Neutrophil (primary cell): ENCODE data around the gene FADS2.

Experiments used
- H3K27ac ChIP-seq: fragments of 200-600 bp; sonication (generic); 2 replicates; pipeline ENCODE4 v1.5.1; 2016; ENCODE audit warnings: mild to moderate bottlenecking, moderate library complexity
- H3K27me3 ChIP-seq: fragments of 200-600 bp; sonication (generic); 2 replicates; pipeline ENCODE4 v1.6.0; 2016; ENCODE audit warnings: mild to moderate bottlenecking
- H3K36me3 ChIP-seq: fragments of 200-600 bp; sonication (generic); 2 replicates; pipeline ENCODE4 v1.5.1; 2017
- H3K4me1 ChIP-seq, 2 experiments: fragments of 200-600 bp in 1 of 2; sonication (generic) in 1 of 2; 1 replicate in 1 of 2; 2 replicates in 1 of 2; pipeline versions ENCODE4 v1.5.1 to v1.6.1; 2013 to 2016; ENCODE audit warnings: low read depth in 1 of 2, low read length in 1 of 2, mild to moderate bottlenecking in 1 of 2, moderate library complexity in 1 of 2; ENCODE audit not compliant: control insufficient read depth in 1 of 2, insufficient read depth in 1 of 2
- H3K4me3 ChIP-seq, 2 experiments: fragments of 200-600 bp in 1 of 2; sonication (generic) in 1 of 2; 1 replicate in 1 of 2; 2 replicates in 1 of 2; pipeline ENCODE4 v1.5.1; 2013 to 2016; ENCODE audit warnings: low read depth in 1 of 2, low read length in 1 of 2, mild to moderate bottlenecking in 1 of 2, moderate library complexity in 1 of 2
- H3K9me3 ChIP-seq: fragments of 200-600 bp; sonication (generic); 2 replicates; pipeline ENCODE4 v1.5.1; 2016
- TF ChIP-seq, protein P1 (sequence below): fragments of 200-600 bp; sonication (generic); IDR thresholded peaks from 2 replicates; pipeline ENCODE4 v1.5.1; 2016; ENCODE audit warnings: antibody characterized with exemption

The FADS2 gene

DNA sequence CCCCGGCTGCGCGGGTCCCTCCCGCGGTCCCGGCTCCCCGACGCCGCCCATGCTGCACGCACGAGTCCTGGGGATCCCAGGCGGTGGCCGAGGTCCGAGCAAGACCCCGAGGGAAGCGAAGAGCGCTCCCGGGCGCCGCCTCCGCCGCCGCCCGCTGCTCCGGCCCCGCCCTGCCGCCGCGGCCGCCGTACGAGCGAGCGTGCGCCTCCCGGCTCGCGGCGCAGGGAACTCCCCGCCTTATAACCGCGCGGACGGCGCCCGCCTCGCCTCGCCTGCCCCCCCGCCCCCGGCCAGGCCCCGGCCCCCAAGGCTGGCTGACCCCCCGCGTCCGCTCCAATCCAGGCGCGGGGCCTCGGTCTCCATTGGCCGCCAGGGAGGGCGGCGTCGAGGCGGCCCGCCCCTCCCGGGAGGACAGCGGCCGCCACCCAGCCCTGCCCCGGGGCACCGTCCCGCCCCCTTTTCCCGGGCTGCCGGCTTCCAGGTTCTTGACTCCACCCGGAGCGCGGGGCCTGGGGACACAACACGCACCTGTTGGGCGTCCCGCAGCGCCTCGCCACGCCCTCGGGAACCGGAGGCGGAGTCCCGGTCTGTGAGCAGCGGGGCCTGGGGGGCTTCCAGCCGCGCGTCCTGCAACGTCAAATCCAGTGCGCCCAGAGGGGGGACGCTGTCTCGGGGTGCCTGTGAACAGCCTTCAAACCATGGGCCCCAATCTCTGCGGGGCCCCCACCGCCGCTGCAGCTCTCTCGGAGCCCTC is 63.4 kb downstream of the FADS2 start, which contains the start of gene FADS3:
TSS of gene FADS3 (minus strand) at position 215 of the 754 bp plus-strand sequence. CDS start at position 51, 164 bp downstream.
- H3K9me3 ChIP-seq: no peaks in the 10 kb centered on the region
- no peaks in the 10 kb centered on the region for H3K36me3 ChIP-seq
- H3K27me3 ChIP-seq: peaks cover 54% of the 10 kb centered on the region
- peak within 1 kb of the TSS; percentile 39 for H3K27ac ChIP-seq
- peak within 1 kb of the TSS; percentile 81 to 97 for H3K4me3 ChIP-seq
- TF ChIP-seq, protein P1, sequence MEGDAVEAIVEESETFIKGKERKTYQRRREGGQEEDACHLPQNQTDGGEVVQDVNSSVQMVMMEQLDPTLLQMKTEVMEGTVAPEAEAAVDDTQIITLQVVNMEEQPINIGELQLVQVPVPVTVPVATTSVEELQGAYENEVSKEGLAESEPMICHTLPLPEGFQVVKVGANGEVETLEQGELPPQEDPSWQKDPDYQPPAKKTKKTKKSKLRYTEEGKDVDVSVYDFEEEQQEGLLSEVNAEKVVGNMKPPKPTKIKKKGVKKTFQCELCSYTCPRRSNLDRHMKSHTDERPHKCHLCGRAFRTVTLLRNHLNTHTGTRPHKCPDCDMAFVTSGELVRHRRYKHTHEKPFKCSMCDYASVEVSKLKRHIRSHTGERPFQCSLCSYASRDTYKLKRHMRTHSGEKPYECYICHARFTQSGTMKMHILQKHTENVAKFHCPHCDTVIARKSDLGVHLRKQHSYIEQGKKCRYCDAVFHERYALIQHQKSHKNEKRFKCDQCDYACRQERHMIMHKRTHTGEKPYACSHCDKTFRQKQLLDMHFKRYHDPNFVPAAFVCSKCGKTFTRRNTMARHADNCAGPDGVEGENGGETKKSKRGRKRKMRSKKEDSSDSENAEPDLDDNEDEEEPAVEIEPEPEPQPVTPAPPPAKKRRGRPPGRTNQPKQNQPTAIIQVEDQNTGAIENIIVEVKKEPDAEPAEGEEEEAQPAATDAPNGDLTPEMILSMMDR: no peak
- H3K4me1 ChIP-seq: peaks cover 23 to 25% of the 10 kb centered on the region in 2 experiments

DNA sequence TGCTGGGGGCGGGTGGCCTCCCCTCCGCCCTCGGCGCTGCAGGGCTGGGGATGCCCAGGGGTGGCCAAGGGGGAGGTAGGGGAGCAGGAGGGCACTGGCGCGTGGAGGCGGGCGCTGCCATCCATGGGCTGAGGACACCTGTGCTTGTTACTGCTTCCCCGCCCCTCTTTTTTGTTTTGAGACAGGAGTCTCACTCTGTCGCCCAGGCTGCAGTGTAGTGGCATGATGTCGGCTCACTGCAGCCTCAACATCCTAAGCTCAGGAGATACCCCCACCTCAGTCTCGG is 63.9 kb downstream of the FADS2 start:
- Histone ChIP-seq H3K4me3 (peak overlapping the region; percentile 81 to 97), H3K36me3 (no peaks in the 10 kb centered on the region), H3K4me1 (peaks cover 23 to 25% of the 10 kb centered on the region in 2 experiments), H3K27me3 (peaks cover 53% of the 10 kb centered on the region), H3K9me3 (no peaks in the 10 kb centered on the region), H3K27ac (peak overlapping the region; percentile 39)
- TF ChIP-seq, protein P1: no peak

DNA sequence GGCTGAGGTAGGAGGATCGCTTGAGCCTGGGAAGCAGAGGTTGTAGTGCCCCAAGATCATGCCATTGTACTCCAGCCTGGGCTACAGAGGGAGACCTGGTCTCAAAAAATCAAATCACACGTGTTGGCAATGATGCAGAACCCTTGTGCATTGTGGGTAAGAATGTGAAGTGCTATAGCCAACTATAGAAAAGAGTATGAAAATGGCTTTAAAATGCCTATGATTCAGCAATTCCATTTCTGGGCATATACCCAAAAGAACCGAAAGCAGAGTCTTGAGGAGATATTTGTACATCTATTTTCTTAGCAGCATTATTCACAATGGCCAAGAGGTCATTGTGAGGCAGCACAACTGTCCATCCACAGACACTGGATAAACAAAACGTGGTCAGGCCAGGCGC is 65.9 kb downstream of the FADS2 start:
- TF ChIP-seq, protein P1: no peak
- Histone ChIP-seq H3K36me3 (no peaks in the 10 kb centered on the region), H3K27ac (no peak overlapping the region), H3K4me1 (peaks cover 26 to 36% of the 10 kb centered on the region in 2 experiments), H3K27me3 (peaks cover 45% of the 10 kb centered on the region), H3K9me3 (no peaks in the 10 kb centered on the region), H3K4me3 (no peak overlapping the region)

DNA sequence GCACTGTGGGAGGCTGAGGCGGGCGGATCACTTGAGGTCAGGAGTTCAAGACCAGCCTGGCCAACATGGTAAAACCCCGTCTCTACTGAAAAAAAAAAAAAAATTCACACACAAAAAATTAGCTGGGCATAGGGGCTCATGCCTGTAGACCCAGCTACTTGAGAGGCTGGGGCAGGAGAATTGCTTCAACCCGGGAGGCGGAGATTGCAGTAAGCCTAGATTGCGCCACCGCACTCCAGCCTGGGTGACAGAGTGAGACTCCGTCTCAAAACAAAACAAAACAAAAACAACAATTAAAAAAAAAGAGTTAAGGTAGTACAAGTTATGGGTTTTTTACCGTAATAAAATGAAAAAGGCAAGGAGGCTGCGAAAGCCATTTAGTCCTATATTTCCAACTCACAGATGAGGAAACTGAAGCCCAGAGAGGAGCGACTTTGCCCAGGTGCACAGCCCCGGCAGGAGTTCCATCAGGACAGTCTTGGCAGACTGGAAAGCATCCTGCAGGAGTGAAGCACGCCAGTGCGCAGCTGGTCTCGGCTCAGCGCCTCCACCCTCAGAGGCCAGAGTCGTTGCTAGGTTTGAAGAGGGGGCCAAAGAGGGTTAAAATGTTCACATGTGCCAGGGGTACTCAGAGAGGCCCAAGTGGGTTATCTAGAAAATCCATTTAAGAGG is 67.1 kb downstream of the FADS2 start:
- peaks cover 31 to 41% of the 10 kb centered on the region in 2 experiments for H3K4me1 ChIP-seq
- TF ChIP-seq, protein P1: no peak
- H3K36me3 ChIP-seq: no peaks in the 10 kb centered on the region
- no peaks in the 10 kb centered on the region for H3K9me3 ChIP-seq
- peaks cover 38% of the 10 kb centered on the region for H3K27me3 ChIP-seq
- peak overlapping the region; percentile 48 for H3K27ac ChIP-seq
- no peak overlapping the region for H3K4me3 ChIP-seq

DNA sequence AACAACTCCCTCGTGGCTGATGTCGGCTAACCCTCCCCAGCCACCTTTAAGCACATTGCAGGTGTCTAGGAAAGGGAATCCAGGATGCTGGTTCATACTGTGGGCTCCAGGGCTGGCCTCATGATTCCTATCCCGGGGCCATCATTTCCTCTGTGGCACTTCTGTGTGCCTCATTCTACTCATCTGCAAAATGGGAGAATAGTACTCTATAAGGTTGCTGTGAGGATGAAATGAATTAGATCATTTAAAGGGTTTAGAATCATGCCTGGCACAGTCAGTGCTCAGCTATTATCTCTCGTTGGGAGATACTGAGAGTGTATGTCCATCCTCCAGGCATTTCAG is 67.6 kb downstream of the FADS2 start:
- H3K27ac ChIP-seq: peak overlapping the region; percentile 48
- no peaks in the 10 kb centered on the region for H3K36me3 ChIP-seq
- H3K27me3 ChIP-seq: peaks cover 33% of the 10 kb centered on the region
- TF ChIP-seq, protein P1: no peak
- H3K4me3 ChIP-seq: no peak overlapping the region
- peaks cover 26 to 36% of the 10 kb centered on the region in 2 experiments for H3K4me1 ChIP-seq
- no peaks in the 10 kb centered on the region for H3K9me3 ChIP-seq
